Mesothelial cell of epicardium (in vitro differentiated cells): ENCODE measurements around the gene CSNK2B. TPM values are rescaled to one million over a fixed set of nuclear protein-coding genes. Genes with fewer than 3 reads are reported as not detected.

ENCODE experiments used
- DNase-seq, 2 experiments: peaks; one replicate each; pipeline ENCODE4 v3.0.0; 2021; ENCODE audit warnings: low spot score in 2 of 2; ENCODE audit not compliant: unreplicated experiment in 2 of 2
- H3K27ac Mint-ChIP-seq: 2 replicates; pipeline ENCODE4 v1.8.0; 2021; ENCODE audit warnings: mixed read lengths
- H3K27me3 Mint-ChIP-seq: 2 replicates; pipeline ENCODE4 v1.8.0; 2021; ENCODE audit warnings: low read depth, mixed read lengths
- H3K36me3 Mint-ChIP-seq: 2 replicates; pipeline ENCODE4 v1.8.0; 2021; ENCODE audit warnings: mixed read lengths
- H3K4me1 Mint-ChIP-seq: 2 replicates; pipeline ENCODE4 v1.8.0; 2021; ENCODE audit warnings: mixed read lengths
- H3K4me3 Mint-ChIP-seq: 2 replicates; pipeline ENCODE4 v1.8.0; 2021; ENCODE audit warnings: mild to moderate bottlenecking, moderate library complexity, mixed read lengths
- H3K9me3 Mint-ChIP-seq: 2 replicates; pipeline ENCODE4 v1.8.0; 2021; ENCODE audit warnings: mixed read lengths
- microRNA-seq: library from miRNA; unstranded; fragments of <30 nt; microRNA quantifications from one replicate; pipeline ENCODE4 v1.2.0, GENCODE V29; 2021; ENCODE audit warnings: inconsistent platforms, mixed read lengths
- total RNA-seq: library from RNA; stranded (reverse); gene quantifications from 3 replicates; pipeline ENCODE4 v1.2.1, GENCODE V29; 2021
- TF ChIP-seq, protein P1 (sequence below): fragments of 200-600 bp; sonication (generic); IDR thresholded peaks from one replicate; pipeline ENCODE4 v1.5.0; 2021; ENCODE audit warnings: antibody characterized with exemption; ENCODE audit not compliant: unreplicated experiment

The CSNK2B gene
- total RNA-seq, 1 donor from 2014 or later: 157 TPM

DNA sequence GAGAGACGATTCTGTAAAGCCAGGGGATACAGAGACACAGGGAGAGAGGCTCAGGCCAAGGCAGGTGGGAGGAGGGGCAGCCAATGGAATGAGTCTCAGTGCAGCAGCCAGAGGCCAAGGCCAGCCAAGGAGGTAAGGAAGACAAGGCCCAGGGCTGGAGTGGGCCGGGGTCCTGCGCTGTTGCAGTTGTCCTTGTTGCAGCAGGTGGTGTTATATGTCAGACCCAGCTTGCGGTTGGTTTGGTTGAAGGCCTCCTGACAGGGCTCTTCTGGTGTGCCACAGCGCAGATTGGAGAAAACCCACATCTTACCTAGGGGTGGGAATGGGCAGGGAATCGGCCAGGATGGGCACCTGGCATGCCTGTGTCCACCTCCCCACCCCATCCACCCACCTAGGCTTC, 53.1 kb downstream of the CSNK2B start:
- Mint-ChIP-seq H3K27ac (peak overlapping the region; percentile 81), H3K9me3 (no peaks in the 10 kb centered on the region), H3K4me1 (peaks cover 35% of the 10 kb centered on the region), H3K4me3 (no peak overlapping the region), H3K27me3 (no peaks in the 10 kb centered on the region), H3K36me3 (peaks cover 1% of the 10 kb centered on the region)
- no peak for DNase-seq
- TF ChIP-seq, protein P1, sequence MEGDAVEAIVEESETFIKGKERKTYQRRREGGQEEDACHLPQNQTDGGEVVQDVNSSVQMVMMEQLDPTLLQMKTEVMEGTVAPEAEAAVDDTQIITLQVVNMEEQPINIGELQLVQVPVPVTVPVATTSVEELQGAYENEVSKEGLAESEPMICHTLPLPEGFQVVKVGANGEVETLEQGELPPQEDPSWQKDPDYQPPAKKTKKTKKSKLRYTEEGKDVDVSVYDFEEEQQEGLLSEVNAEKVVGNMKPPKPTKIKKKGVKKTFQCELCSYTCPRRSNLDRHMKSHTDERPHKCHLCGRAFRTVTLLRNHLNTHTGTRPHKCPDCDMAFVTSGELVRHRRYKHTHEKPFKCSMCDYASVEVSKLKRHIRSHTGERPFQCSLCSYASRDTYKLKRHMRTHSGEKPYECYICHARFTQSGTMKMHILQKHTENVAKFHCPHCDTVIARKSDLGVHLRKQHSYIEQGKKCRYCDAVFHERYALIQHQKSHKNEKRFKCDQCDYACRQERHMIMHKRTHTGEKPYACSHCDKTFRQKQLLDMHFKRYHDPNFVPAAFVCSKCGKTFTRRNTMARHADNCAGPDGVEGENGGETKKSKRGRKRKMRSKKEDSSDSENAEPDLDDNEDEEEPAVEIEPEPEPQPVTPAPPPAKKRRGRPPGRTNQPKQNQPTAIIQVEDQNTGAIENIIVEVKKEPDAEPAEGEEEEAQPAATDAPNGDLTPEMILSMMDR: no peak

Small RNAs within 50 kb of the gene (microRNA-seq; reads per million reads assigned to microRNA genes)
- gene MIR4646: 2.9 reads per million, percentile 3 among the genes with 10 or more reads in this experiment
- gene MIR6832: 3.2 reads per million, percentile 6 among the genes with 10 or more reads in this experiment

Other genes with a start within 250 kb of the CSNK2B start
- gene MICB, start 167.9 kb upstream of the CSNK2B start, total RNA-seq: 0.31 TPM in 1 of 3 replicates, not detected in the others
- gene MCCD1, start 137.1 kb upstream of the CSNK2B start, total RNA-seq: not detected in 3 replicates
- gene DDX39B, start 124.1 kb upstream of the CSNK2B start, total RNA-seq: 635 to 649 TPM (median 647 TPM) in 3 replicates
- 2.2 to 2.7 TPM (median 2.5 TPM) in 3 replicates for gene ATP6V1G2, start 119.5 kb upstream of the CSNK2B start, total RNA-seq
- 27.7 to 28.2 TPM (median 28.1 TPM) in 3 replicates for gene NFKBIL1, start 118.5 kb upstream of the CSNK2B start, total RNA-seq
- gene LTA, start 93.8 kb upstream of the CSNK2B start, total RNA-seq: 0.16 to 0.18 TPM in 2 of 3 replicates, not detected in the other
- 0.52 to 0.60 TPM (median 0.60 TPM) in 3 replicates for gene TNF, start 90.5 kb upstream of the CSNK2B start, total RNA-seq
- 0.32 TPM in 1 of 3 replicates, not detected in the others for gene LTB, start 83.7 kb upstream of the CSNK2B start, total RNA-seq
- gene LST1, start 79.8 kb upstream of the CSNK2B start, total RNA-seq: 0.60 to 0.77 TPM in 2 of 3 replicates, not detected in the other
- not detected in 3 replicates for gene NCR3, start 73.1 kb upstream of the CSNK2B start, total RNA-seq
- 5.1 to 6.0 TPM (median 5.1 TPM) in 3 replicates for gene AIF1, start 50.8 kb upstream of the CSNK2B start, total RNA-seq
- 273 to 290 TPM (median 288 TPM) in 3 replicates for gene PRRC2A, start 45.4 kb upstream of the CSNK2B start, total RNA-seq
- gene BAG6, start 13.4 kb upstream of the CSNK2B start, total RNA-seq: 327 to 338 TPM (median 338 TPM) in 3 replicates
- gene APOM, start 10.2 kb upstream of the CSNK2B start, total RNA-seq: 2.4 to 3.4 TPM (median 3.1 TPM) in 3 replicates
- 19.0 to 19.3 TPM (median 19.2 TPM) in 3 replicates for gene C6orf47, start 5.3 kb upstream of the CSNK2B start, total RNA-seq
- gene GPANK1, start 1.1 kb upstream of the CSNK2B start, total RNA-seq: 12.7 to 14.8 TPM (median 14.3 TPM) in 3 replicates
- 34.2 to 37.5 TPM (median 36.5 TPM) in 3 replicates for gene LY6G5B, start 3.9 kb downstream of the CSNK2B start, total RNA-seq
- gene LY6G5C, start 15.0 kb downstream of the CSNK2B start, total RNA-seq: 1.5 to 2.3 TPM (median 2.3 TPM) in 3 replicates
- 54.1 to 55.4 TPM (median 54.6 TPM) in 3 replicates for gene ABHD16A, start 37.2 kb downstream of the CSNK2B start, total RNA-seq
- gene LY6G6F, start 40.8 kb downstream of the CSNK2B start, total RNA-seq: not detected in 3 replicates
- 0.67 to 1.8 TPM (median 0.82 TPM) in 3 replicates for gene LY6G6D, start 49.3 kb downstream of the CSNK2B start, total RNA-seq
- gene LY6G6C, start 55.7 kb downstream of the CSNK2B start, total RNA-seq: 0.89 to 1.4 TPM (median 1.3 TPM) in 3 replicates
- gene MPIG6B, start 57.3 kb downstream of the CSNK2B start, total RNA-seq: 0.16 to 0.33 TPM (median 0.25 TPM) in 3 replicates
- 142 to 144 TPM (median 143 TPM) in 3 replicates for gene DDAH2, start 63.2 kb downstream of the CSNK2B start, total RNA-seq
- gene CLIC1, start 70.5 kb downstream of the CSNK2B start, total RNA-seq: 133 to 139 TPM (median 136 TPM) in 3 replicates
- gene MSH5, start 73.9 kb downstream of the CSNK2B start, total RNA-seq: 38.6 to 48.2 TPM (median 42.9 TPM) in 3 replicates
- 8.7 to 12.8 TPM (median 11.6 TPM) in 3 replicates for gene SAPCD1, start 96.6 kb downstream of the CSNK2B start, total RNA-seq
- 1.5 to 1.8 TPM (median 1.6 TPM) in 3 replicates for gene VWA7, start 111.2 kb downstream of the CSNK2B start, total RNA-seq
- gene VARS1, start 129.7 kb downstream of the CSNK2B start, total RNA-seq: 82.8 to 90.4 TPM (median 83.8 TPM) in 3 replicates
- 55.8 to 58.2 TPM (median 57.0 TPM) in 3 replicates for gene LSM2, start 140.9 kb downstream of the CSNK2B start, total RNA-seq
- gene HSPA1L, start 149.2 kb downstream of the CSNK2B start, total RNA-seq: 1.7 to 2.2 TPM (median 2.1 TPM) in 3 replicates
- 61.3 to 70.1 TPM (median 61.7 TPM) in 3 replicates for gene HSPA1A, start 149.5 kb downstream of the CSNK2B start, total RNA-seq
- 105 to 109 TPM (median 108 TPM) in 3 replicates for gene HSPA1B, start 161.7 kb downstream of the CSNK2B start, total RNA-seq
- 23.2 to 24.7 TPM (median 24.4 TPM) in 3 replicates for gene NEU1, start 196.7 kb downstream of the CSNK2B start, total RNA-seq
- 0.40 to 0.94 TPM (median 0.66 TPM) in 3 replicates for gene SLC44A4, start 212.9 kb downstream of the CSNK2B start, total RNA-seq
- 127 to 135 TPM (median 129 TPM) in 3 replicates for gene EHMT2, start 231.6 kb downstream of the CSNK2B start, total RNA-seq
- gene ZBTB12, start 236.0 kb downstream of the CSNK2B start, total RNA-seq: 35.3 to 37.1 TPM (median 35.9 TPM) in 3 replicates